Tibial nerve (tissue), 4 donors: ENCODE results near the gene CRHR2. TPM values are rescaled to one million over a fixed set of nuclear protein-coding genes. Genes with fewer than 3 reads are reported as not detected.

Source experiments
- DNase-seq, 2 donors: peaks; one replicate each; pipeline ENCODE4 v3.0.0-alpha.2; 2019; ENCODE audit warnings: low spot score in 2 of 2
- H3K27ac ChIP-seq, 4 donors: fragments of 200-600 bp; sonication (generic) in 3 of 4; one replicate each; pipeline ENCODE4 v1.5.1; 2017 to 2019; ENCODE audit warnings: mild to moderate bottlenecking in 1 of 4
- H3K27me3 ChIP-seq, 2 donors: fragments of 200-600 bp; sonication (generic) in 1 of 2; one replicate each; pipeline versions ENCODE4 v1.5.1 to v1.6.0; 2017 to 2019
- H3K36me3 ChIP-seq, 3 donors: fragments of 200-600 bp; sonication (generic); one replicate each; pipeline ENCODE4 v1.5.1; 2018 to 2019
- H3K4me1 ChIP-seq, 4 donors: fragments of 200-600 bp; sonication (generic) in 3 of 4; one replicate each; pipeline ENCODE4 v1.5.1; 2017 to 2019
- H3K4me3 ChIP-seq, 4 donors: fragments of 200-600 bp; sonication (generic) in 3 of 4; one replicate each; pipeline ENCODE4 v1.5.1; 2017 to 2019; ENCODE audit warnings: mild to moderate bottlenecking in 1 of 4, moderate library complexity in 1 of 4
- H3K9me3 ChIP-seq, 4 donors: fragments of 200-600 bp; sonication (generic) in 3 of 4; one replicate each; pipeline ENCODE4 v1.5.1; 2017 to 2019
- EP300 ChIP-seq, 2 donors: sonication (generic); formaldehyde crosslinking; IDR thresholded peaks; one replicate each; pipeline ENCODE4 v1.6.1; 2017; ENCODE audit warnings: antibody characterized with exemption in 2 of 2, mild to moderate bottlenecking in 1 of 2
- POLR2A ChIP-seq, 2 donors: fragments of 450-650 bp; IDR thresholded peaks; one replicate each; pipeline ENCODE4 v1.6.1; 2017; ENCODE audit warnings: antibody characterized with exemption in 2 of 2, mild to moderate bottlenecking in 2 of 2, moderate library complexity in 2 of 2
- WGBS, 2 donors: methylation state at CpG; one replicate each; pipeline ENCODE4 v1.1.5; 2018; 5-methylcytosine and 5-hydroxymethylcytosine counted together
- total RNA-seq, 4 donors: library from RNA; depleted of rRNA; stranded (reverse); fragments of >200 nt; gene quantifications; one replicate each; pipeline ENCODE4 v1.1.0, GENCODE V29; 2016
- TF ChIP-seq, protein P1 (sequence below), 5 experiments: fragments of 200-600 bp in 3 of 5; fragments of 450-650 bp in 2 of 5; sonication (generic) in 3 of 5; IDR thresholded peaks; one replicate each; pipeline ENCODE4 v1.5.1; 2016 to 2019; ENCODE audit warnings: antibody characterized with exemption in 5 of 5, mild to moderate bottlenecking in 3 of 5, moderate library complexity in 2 of 5

The CRHR2 gene
- total RNA-seq, 4 donors from 2014 or later: 0.21 to 0.44 TPM; not detected in 2

DNA sequence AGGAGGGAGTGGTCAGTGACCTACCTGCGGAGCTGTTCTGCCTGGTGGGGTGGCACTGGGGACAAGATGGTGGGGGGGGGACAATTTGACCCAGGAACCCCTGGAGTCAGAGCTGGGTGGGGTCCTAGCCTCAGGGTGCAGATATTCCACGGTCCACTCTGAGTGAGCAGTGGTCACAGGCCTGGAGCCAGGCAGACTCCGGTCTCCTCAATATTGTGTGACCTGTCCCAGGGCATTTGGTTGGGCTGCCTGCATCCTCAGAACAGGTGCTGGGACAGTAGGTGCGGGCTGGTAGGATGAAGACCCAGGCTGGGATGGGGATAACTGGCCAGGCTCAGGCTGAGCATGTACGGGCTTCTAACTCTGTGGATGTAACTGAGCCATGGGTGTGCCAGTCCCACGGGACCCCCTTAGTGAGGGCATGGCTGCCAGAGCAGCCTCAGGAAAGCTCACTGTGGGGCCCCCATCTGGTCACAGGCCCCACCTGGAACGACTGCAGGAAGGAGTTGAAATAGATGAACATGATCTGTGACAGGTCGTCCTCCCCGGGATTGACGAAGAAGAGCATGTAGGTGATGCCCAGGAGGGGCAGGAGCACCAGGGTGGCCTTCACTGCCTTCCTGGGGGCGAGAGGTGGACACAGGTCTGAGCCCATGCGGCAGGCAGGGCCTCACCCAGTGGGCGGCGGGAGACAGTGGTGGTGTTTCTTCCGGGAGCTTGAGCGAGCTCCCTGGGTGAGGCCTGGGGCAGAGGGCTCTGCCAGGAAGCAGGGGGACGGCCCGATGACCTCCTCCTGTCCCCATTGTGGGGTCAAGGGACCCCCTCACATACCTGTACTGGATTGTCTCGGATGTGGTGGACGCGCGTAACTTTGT lies 26.9 kb downstream of the CRHR2 start:
- Histone ChIP-seq H3K4me3 (no peak overlapping the region), H3K9me3 (no peaks in the 10 kb centered on the region), H3K4me1 (no peaks in the 10 kb centered on the region), H3K36me3 (no peaks in the 10 kb centered on the region), H3K27me3 (no peaks in the 10 kb centered on the region), H3K27ac (no peak overlapping the region)
- 78 to 86% methylated on average over 19 to 22 of the region's 22 CpGs for WGBS, 2 donors
- DNase-seq: no peak
- TF ChIP-seq POLR2A (IDR thresholded peaks at IDR 0.05): no peak
- no peak for TF ChIP-seq EP300 (IDR thresholded peaks at IDR 0.05)
- TF ChIP-seq, protein P1, sequence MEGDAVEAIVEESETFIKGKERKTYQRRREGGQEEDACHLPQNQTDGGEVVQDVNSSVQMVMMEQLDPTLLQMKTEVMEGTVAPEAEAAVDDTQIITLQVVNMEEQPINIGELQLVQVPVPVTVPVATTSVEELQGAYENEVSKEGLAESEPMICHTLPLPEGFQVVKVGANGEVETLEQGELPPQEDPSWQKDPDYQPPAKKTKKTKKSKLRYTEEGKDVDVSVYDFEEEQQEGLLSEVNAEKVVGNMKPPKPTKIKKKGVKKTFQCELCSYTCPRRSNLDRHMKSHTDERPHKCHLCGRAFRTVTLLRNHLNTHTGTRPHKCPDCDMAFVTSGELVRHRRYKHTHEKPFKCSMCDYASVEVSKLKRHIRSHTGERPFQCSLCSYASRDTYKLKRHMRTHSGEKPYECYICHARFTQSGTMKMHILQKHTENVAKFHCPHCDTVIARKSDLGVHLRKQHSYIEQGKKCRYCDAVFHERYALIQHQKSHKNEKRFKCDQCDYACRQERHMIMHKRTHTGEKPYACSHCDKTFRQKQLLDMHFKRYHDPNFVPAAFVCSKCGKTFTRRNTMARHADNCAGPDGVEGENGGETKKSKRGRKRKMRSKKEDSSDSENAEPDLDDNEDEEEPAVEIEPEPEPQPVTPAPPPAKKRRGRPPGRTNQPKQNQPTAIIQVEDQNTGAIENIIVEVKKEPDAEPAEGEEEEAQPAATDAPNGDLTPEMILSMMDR (IDR thresholded peaks at IDR 0.05): no peak

DNA sequence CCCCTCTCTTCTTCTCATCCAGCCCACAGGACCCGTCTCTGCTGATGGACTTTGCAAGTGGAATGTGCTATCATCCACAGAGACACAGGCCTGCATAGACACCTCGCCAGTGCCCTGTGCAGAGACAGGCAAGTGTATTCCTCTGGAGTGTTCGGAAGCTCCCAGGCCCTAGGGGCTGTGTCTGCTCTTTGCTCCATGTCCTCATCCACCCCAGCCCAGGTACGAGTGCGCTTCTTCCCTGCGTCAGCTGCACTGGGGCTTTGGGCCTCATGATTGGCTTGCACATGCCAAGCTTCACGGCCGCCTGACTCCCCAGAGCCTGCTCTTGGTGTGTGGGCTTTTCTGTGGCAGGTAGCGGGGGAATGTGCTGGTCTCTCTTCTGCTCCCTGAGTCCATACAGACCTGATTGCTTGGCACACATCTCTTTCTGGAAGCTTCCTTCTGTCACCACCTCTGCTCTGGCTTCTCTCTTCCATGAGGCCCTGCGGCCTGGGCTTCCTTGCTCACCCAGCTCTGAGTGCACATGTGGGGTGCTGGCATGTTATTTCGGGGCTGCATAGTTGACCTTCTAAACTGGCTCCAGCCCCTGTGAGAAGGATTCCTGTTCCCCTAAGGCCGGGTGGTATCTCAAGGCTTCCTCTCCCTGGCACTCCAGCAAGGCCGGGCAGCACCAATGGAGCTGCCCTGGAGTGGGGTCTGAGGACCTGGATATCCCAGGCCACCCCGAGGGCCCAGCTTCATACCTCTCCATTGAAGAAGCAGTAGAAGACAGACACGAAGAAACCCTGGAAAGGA lies 27.8 kb downstream of the CRHR2 start:
- DNase-seq: no peak
- Histone ChIP-seq H3K27ac (no peak overlapping the region), H3K4me3 (no peak overlapping the region), H3K27me3 (no peaks in the 10 kb centered on the region), H3K9me3 (no peaks in the 10 kb centered on the region), H3K4me1 (no peaks in the 10 kb centered on the region), H3K36me3 (no peaks in the 10 kb centered on the region)
- 86 to 89% methylated on average over 15 of the region's 15 CpGs for WGBS, 2 donors
- TF ChIP-seq POLR2A (IDR thresholded peaks at IDR 0.05): no peak
- TF ChIP-seq EP300 (IDR thresholded peaks at IDR 0.05): no peak
- TF ChIP-seq, protein P1 (IDR thresholded peaks at IDR 0.05): no peak

DNA sequence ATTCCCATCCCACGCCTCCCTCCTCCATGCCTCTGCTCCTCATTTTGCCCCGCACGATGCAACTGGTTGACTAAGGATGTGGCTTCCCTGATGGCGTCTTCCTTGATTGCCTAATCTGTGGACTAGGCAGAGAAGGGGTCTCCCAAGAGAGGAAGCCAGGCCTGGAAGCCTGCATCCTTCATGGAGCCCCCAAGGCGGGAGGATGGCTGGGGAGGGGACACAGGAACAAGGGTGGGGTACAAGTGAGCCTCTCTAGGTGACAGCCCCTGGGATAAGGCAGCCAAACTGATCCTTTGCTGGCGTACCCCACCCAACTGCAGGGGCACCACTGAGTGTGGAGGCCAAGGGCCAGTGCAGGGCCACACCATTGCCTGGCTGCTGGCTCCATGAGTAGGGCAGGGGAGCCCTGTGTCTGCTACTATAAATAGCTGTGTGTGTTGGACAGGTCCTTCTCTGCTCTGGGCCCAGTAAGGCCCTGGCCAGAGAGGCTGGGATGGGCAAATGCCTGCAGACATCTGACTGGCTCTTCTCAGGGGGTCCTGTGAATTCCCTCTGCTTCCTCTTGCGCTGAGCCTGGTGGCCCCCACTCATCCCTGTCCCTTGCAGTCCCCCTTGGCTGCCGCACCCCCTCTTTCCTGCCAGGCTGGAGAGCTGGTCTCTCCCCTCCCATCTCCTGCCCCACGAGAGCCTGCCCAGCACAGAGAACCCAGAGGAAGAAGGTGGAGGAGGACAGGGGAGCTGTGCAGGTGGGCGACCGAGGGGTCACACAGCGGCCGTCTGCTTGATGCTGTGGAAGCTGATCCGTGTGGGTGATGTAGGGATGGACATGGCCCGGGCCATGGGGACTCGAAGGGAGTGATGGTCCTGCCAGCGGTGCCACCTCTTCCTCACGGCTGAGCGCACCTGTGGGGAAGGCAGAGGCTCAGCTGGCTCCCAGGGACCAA lies 29.3 kb downstream of the CRHR2 start:
- no peak for DNase-seq
- Histone ChIP-seq H3K4me3 (no peak overlapping the region), H3K9me3 (no peaks in the 10 kb centered on the region), H3K27ac (no peak overlapping the region), H3K4me1 (no peaks in the 10 kb centered on the region), H3K27me3 (no peaks in the 10 kb centered on the region), H3K36me3 (no peaks in the 10 kb centered on the region)
- TF ChIP-seq, protein P1 (IDR thresholded peaks at IDR 0.05): no peak
- TF ChIP-seq EP300 (IDR thresholded peaks at IDR 0.05) (no peak), POLR2A (IDR thresholded peaks at IDR 0.05) (no peak)
- WGBS, 2 donors: 90 to 92% methylated on average over 17 to 18 of the region's 19 CpGs

DNA sequence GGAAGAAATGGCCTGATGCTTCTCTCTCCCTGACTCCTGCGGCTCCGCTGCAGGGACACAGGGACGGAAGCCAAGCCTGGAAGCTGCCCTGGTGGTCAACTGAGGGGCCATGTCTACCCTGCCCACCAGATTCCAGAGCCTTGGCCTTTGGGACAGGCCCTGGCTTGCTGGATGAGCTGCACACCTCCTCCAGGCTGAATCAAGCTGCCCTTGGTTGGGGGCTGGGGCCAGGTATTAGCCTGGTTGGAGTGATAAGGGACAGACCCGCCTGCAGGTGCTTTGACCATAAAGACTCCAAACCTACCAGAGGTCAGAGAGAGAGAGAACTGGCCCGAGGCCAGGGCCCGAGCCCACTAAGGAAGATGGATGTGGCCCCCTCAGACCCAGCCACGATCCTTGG lies 30.1 kb downstream of the CRHR2 start:
- TF ChIP-seq EP300 (IDR thresholded peaks at IDR 0.05): no peak
- no peak for TF ChIP-seq POLR2A (IDR thresholded peaks at IDR 0.05)
- TF ChIP-seq, protein P1 (IDR thresholded peaks at IDR 0.05): no peak

More for the DNA sequence above, 30.1 kb downstream of the CRHR2 start:
- no peaks in the 10 kb centered on the region for H3K9me3 ChIP-seq
- no peak overlapping the region for H3K27ac ChIP-seq
- no peak overlapping the region for H3K4me3 ChIP-seq
- DNase-seq: no peak
- 85 to 94% methylated on average over 7 of the region's 7 CpGs for WGBS, 2 donors
- H3K27me3 ChIP-seq: no peaks in the 10 kb centered on the region
- H3K36me3 ChIP-seq: no peaks in the 10 kb centered on the region
- H3K4me1 ChIP-seq: no peaks in the 10 kb centered on the region
